Body of pancreas (tissue), 4 donors: ENCODE results near the gene NPAS2. TPM values are rescaled to one million over a fixed set of nuclear protein-coding genes. Genes with fewer than 3 reads are reported as not detected.

Experiments used
- ATAC-seq: fragments of 150-250 bp; one replicate; pipeline ENCODE4 v1.9.1; 2016
- DNase-seq, 4 donors: peaks; one replicate each; pipeline ENCODE4 v3.0.0-alpha.2; 2019
- H3K27ac ChIP-seq, 4 donors: fragments of 200-600 bp; sonication (generic); 1 replicate in 3 of 4; 2 replicates in 1 of 4; pipeline versions ENCODE4 v1.5.1 to v1.6.1; 2016 to 2019; ENCODE audit warnings: mild to moderate bottlenecking in 1 of 4, mixed read lengths in 1 of 4, moderate library complexity in 1 of 4
- H3K27me3 ChIP-seq, 2 donors: fragments of 200-600 bp; sonication (generic); one replicate each; pipeline ENCODE4 v1.6.0; 2016; ENCODE audit warnings: mild to moderate bottlenecking in 1 of 2
- H3K36me3 ChIP-seq, 2 donors: fragments of 200-600 bp; sonication (generic); replicated peaks in 1 of 2; 2 replicates each; pipeline ENCODE4 v1.5.1; 2016; ENCODE audit warnings: low read depth in 2 of 2; ENCODE audit not compliant: insufficient read depth in 1 of 2
- H3K4me1 ChIP-seq: fragments of 200-600 bp; sonication (generic); one replicate; pipeline ENCODE4 v1.6.0; 2016
- H3K4me3 ChIP-seq, 2 donors: fragments of 200-600 bp; sonication (generic); 1 replicate in 1 of 2; 2 replicates in 1 of 2; pipeline ENCODE4 v1.5.1; 2016 to 2019
- H3K9me3 ChIP-seq, 3 donors: fragments of 200-600 bp; sonication (generic); 1 replicate in 2 of 3; 2 replicates in 1 of 3; pipeline ENCODE4 v1.5.1; 2016
- CTCF ChIP-seq, 7 experiments: fragments of 450-650 bp in 4 of 7; fragments of 200-600 bp in 3 of 7; sonication (generic) in 3 of 7; IDR thresholded peaks; one replicate each; pipeline ENCODE4 v1.5.1; 2016 to 2019; ENCODE audit warnings: antibody characterized with exemption in 7 of 7
- POLR2A ChIP-seq, 3 donors: fragments of 450-650 bp; IDR thresholded peaks; one replicate each; pipeline ENCODE4 v1.6.1; 2016; ENCODE audit warnings: antibody characterized with exemption in 3 of 3, mild to moderate bottlenecking in 2 of 3
- WGBS, 2 donors: methylation state at CpG; one replicate each; pipeline ENCODE4 v1.1.5; 2017; 5-methylcytosine and 5-hydroxymethylcytosine counted together
- intact Hi-C: fragments of 100-400 bp; cut with DNase I; formaldehyde crosslinking; loops from one replicate; pipeline ENCODE4 v1.15.1; 2023
- total RNA-seq, 2 donors: library from RNA; depleted of rRNA; stranded (reverse); fragments of >200 nt; gene quantifications; one replicate each; pipeline ENCODE4 v1.1.0, GENCODE V29; 2016

NPAS2 gene
- total RNA-seq, 2 donors from 2014 or later = 32.7 to 51.7 TPM

- 89 to 90% methylated on average over 2 of the region's 2 CpGs for WGBS, 2 donors
- TF ChIP-seq POLR2A (IDR thresholded peaks at IDR 0.05) (no peak), CTCF (IDR thresholded peaks at IDR 0.05) (no peak)
- Histone ChIP-seq H3K4me1 (no peaks in the 10 kb centered on the region), H3K27me3 (no peaks in the 10 kb centered on the region), H3K4me3 (no peak overlapping the region), H3K27ac (no peak overlapping the region), H3K36me3 (peaks cover 0 to 16% of the 10 kb centered on the region in 2 donors), H3K9me3 (no peaks in the 10 kb centered on the region)
- DNase-seq (no peak), ATAC-seq (no peak)
- intact Hi-C loops = loop anchor here (5.0 kb wide), 1 partner anchor 249 kb away; no protein-coding TSS in a partner anchor
These were observed 161.1 kb downstream of the NPAS2 start for GRCh38 chr2:100981011-100981410.

- no peak for TF ChIP-seq CTCF (IDR thresholded peaks at IDR 0.05)
- TF ChIP-seq POLR2A (IDR thresholded peaks at IDR 0.05) = no peak
- H3K4me1 ChIP-seq = no peaks in the 10 kb centered on the region
- H3K4me3 ChIP-seq = no peak overlapping the region
- peaks cover 0 to 8% of the 10 kb centered on the region in 2 donors for H3K36me3 ChIP-seq
- H3K9me3 ChIP-seq = no peaks in the 10 kb centered on the region
- intact Hi-C loops = loop anchor here (5.0 kb wide), 1 partner anchor 250 kb away; no protein-coding TSS in a partner anchor
- no peaks in the 10 kb centered on the region for H3K27me3 ChIP-seq
- no peak overlapping the region for H3K27ac ChIP-seq
- no peak for ATAC-seq
- DNase-seq = no peak
- 74% methylated on average over 6 to 8 of the region's 8 CpGs for WGBS, 2 donors
These were observed 162.5 kb downstream of the NPAS2 start for GRCh38 chr2:100982431-100982861.

- Histone ChIP-seq H3K4me3 (no peak overlapping the region), H3K27me3 (no peaks in the 10 kb centered on the region), H3K36me3 (peaks cover 0 to 4% of the 10 kb centered on the region in 2 donors), H3K9me3 (no peaks in the 10 kb centered on the region), H3K27ac (no peak overlapping the region), H3K4me1 (no peaks in the 10 kb centered on the region)
- ATAC-seq (no peak), DNase-seq (no peak)
- WGBS, 2 donors = 81 to 96% methylated on average over 4 to 12 of the region's 12 CpGs
- no peak for TF ChIP-seq POLR2A (IDR thresholded peaks at IDR 0.05)
- TF ChIP-seq CTCF (IDR thresholded peaks at IDR 0.05) = no peak
- intact Hi-C loops = loop anchor here (5.0 kb wide), 1 partner anchor 251 kb away; no protein-coding TSS in a partner anchor
These were observed 163.3 kb downstream of the NPAS2 start for GRCh38 chr2:100983201-100983600.

- WGBS, 2 donors = 45 to 60% methylated on average over 11 of the region's 11 CpGs
- H3K27me3 ChIP-seq = no peaks in the 10 kb centered on the region
- H3K27ac ChIP-seq = peak overlapping the region in 1 of 4 donors; percentile 31
These were observed 163.9 kb downstream of the NPAS2 start for GRCh38 chr2:100983684-100984310.

More at GRCh38 chr2:100983684-100984310, 163.9 kb downstream of the NPAS2 start:
- TF ChIP-seq POLR2A (IDR thresholded peaks at IDR 0.05) = no peak
- peak in 1 of 7 experiments; percentile 18 for TF ChIP-seq CTCF (IDR thresholded peaks at IDR 0.05)
- H3K4me3 ChIP-seq = no peak overlapping the region
- ATAC-seq (no peak), DNase-seq (no peak)
- no peaks in the 10 kb centered on the region for H3K4me1 ChIP-seq
- H3K36me3 ChIP-seq = peaks cover 0 to 4% of the 10 kb centered on the region in 2 donors
- intact Hi-C loops = loop anchor here (5.0 kb wide), 1 partner anchor 251 kb away; no protein-coding TSS in a partner anchor
- no peaks in the 10 kb centered on the region for H3K9me3 ChIP-seq
